NCI-H2107 (cell line): ENCODE results near the gene CDH5.

Experiments used
- DNase-seq: peaks from one replicate; lab custom pipeline; 2025; lab: John Stamatoyannopoulos, UW

CDH5 gene

DNA sequence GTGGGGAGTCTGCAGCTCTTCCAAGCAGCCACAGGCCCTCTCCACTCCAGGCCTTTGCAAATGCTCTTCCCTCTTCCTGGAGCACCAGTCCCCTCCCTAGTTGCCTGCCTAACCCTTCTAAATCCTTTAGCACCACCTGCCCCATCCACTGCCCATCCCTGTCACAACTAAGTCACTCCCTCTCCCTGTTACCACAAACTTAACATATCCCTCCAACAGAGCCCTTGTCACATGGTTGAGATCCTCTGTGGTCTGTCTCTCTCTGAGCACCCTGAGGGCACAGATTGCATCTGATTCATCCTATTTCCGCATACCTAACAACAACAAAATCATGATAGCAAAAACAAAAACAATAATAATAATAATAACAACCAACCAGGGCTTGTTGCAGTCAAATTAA, 49.6 kb downstream of the CDH5 start:
- no peak for DNase-seq

GRCh38 chr16:66416939-66417700, 50.6 kb downstream of the CDH5 start:
- no peak for DNase-seq

DNA sequence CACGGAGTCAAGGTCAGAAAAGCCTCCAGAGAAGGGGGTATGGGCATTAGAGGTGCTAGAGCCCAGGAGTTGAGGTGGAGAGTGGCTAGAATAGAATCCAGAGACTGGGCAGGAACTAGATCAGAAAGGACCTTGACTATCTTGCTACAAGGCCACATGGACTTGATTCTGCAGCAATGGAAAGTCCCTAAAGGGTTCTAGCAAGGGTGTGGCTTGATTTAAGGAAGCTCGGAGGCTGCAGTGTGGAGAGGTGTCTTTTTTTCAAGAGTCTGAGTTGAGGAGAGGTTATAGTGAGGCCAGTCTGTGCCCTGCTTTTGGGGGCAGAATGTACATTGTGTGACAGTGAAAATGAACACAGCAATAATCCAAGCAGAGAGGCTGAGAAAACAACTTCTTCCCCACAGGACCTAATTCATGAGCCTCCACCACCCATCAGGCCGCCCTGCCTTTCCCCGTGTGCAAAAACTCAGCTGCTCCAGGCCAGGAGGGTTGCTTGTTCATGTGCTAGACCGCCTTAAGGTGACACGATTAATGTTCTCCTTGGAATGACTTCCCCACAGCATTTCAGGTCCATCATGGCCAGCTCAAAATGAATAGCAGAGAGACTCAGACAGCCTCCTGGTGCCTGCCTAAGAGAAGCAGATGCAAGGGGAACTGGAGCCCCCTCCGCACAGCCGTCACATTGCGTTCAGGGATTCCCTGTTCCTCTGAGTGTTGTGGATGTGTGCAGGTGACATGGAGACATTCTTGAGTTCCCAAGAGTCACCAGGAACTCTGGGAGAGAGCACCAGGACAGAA, 51.9 kb downstream of the CDH5 start:
- no peak for DNase-seq

DNA sequence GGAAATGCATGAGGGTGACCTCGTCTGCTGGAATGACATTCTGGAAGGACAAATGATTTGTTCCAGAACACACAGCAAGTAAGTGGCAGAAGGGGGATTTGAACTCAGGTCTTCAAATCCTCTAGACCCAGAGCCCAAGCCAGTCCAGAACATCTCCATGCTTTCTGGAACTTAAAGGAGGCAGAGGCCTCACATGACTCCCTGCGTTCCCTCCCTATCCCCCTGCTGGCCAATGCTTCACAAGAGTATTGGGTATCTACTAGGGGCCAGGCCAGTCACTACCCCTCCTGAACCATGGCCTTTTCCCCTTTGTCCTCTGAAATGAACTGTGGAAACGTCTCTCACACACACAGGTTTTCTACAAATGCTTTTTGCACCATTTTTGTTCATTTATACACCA, 53.0 kb downstream of the CDH5 start:
- no peak for DNase-seq

DNA sequence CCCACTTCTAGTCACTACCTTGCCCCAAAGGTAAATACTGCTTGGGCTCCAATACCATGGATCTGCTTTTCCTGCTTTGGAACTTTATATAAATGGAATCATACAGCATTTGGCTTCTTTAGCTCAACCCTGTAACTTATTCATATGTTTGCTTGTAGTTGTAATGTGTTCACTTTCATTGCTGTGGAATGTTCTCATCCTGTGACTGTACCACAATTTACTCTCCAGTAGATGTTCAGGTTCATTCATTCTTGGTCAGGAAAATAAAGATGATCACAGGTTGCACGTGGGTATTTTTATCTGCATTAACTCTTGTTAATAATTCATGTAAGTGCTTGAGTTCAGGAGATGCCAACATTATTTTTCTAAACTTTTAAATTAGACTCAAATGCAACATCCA, 53.9 kb downstream of the CDH5 start:
- no peak for DNase-seq

DNA sequence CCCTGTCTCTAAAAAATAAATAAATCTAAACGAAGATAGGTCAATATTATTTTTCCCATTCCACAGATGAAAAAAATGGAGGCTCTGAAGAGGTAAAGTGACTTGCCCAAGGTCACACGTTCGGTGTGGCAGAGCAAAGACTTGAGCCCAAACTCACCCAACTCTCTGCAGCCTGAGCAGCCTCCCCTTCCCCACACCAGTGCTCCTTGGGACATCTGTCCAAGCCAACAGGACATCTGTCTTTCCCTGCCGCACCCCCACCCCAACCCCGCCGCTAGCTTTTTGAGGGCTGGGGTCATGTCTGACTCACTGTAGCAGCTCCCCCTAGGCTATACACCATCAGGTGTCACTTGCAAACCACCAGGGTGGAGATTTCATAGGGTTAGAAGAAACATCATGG, 55.4 kb downstream of the CDH5 start:
- no peak for DNase-seq

GRCh38 chr16:66422366-66422765, 55.9 kb downstream of the CDH5 start:
- DNase-seq, result no peak

- DNase-seq, result no peak
Measured at GRCh38 chr16:66423177-66423576, 56.7 kb downstream of the CDH5 start.

DNA sequence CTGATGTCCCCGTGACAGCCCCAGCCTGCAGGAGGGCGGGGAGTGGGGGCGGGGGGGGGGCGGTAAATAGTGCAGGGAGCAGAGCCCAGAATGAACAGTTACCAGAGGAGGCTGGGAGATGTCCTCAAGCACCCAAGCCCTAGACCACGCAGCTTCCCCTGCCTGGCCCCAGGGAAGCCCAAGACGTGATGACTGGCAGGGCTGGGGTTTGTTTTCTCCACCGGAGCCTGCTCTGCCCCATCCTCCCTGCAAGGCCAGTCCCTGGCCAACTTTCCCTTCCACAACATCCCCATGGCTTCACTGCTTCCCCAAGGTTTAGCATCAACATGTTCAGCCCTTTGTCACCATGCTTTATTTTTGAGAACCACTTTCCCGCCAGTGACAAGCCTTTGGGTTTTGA, 59.2 kb downstream of the CDH5 start:
- DNase-seq, result no peak

DNA sequence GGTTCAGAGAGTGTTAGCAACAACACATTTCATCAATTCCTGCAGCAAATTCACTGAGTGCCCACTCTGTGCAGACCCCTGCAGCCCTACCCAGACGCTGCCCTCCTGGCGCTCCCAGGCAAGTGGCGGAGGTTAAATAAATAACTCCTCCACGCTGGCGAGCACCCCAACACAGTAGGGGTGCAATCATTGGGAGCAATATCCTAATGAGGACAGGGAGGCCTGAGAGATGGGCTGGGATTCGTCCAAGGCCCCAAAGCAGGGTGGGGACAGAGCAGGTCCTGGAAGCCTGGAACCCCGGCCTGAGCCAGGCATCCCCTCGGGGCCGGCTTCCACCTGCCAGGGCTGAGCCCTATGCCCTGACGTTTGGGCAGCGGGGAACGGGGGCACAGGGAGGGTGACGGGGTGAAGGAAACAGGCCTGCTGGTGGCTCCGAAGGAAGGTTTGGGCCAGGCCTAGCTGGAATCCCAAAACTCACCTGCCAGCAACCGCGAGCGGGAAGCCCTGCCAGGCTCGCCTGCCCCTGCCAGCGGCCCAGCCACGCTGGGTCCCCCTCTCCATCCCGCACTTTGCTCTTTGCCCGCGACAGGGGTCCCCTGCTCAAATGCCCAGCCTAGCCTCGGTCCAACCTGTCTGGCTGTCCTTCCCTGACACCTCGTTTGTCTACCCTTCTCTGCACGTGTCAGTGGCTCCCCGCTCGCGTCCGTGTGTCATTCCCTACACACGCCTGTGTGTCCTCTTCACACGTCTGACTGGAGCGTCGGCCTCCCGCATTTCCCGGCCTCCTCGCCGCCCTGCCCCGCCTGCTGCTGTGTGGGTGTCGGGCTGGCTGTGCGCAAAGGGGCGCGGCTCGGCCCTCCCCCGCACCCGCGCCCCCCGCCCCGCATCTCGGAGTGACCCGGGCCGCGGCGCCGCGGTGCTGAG, 59.9 kb downstream of the CDH5 start:
- no peak for DNase-seq

DNA sequence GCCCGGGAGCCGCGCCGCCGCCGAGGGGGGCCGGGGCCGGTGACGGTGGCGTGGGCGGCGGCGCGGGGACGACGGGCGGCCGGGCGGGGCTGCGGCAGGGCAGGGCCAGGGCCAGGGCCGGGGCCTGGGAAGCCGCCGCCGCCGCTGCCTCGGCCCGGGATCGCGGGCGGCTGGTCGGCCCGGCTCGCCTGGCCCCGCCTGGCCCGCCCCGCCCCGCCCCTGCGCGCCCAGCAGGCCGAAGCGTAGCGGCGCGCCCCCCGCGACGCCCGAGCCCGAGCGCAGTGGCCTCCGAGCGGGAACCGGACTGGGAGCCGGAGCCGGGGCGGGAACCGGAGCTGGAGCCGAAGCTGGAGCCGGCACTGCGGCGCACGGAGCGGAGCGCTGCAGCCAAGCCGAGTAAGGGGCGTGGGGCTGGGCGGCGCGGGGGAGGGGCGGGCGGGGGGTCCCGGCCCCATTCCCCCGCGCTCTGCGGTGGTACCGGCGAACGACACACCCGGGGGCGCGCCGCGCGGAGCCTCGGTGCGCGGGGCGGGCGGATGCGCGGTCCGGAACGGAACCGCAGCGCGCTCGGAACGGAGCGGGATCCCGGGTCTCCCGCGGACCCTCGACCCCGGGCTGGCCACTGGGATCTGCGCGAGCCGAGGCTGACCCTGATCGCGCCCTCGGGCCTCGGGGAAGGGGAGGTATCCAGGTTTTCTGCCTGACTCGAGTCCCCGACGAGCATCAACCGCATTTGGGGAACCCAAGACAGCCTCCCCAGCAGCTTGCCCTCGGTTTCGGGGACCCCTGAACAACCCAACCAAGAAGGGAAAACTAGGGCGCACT, 60.8 kb downstream of the CDH5 start, which contains the start of gene BEAN1:
BEAN1 (plus strand) TSS at position 260 of the 825 bp plus-strand sequence. CDS start 10,382 bp downstream, outside the sequence.
- no peak for DNase-seq

GRCh38 chr16:66427871-66428681, 61.6 kb downstream of the CDH5 start:
- DNase-seq, result no peak

DNA sequence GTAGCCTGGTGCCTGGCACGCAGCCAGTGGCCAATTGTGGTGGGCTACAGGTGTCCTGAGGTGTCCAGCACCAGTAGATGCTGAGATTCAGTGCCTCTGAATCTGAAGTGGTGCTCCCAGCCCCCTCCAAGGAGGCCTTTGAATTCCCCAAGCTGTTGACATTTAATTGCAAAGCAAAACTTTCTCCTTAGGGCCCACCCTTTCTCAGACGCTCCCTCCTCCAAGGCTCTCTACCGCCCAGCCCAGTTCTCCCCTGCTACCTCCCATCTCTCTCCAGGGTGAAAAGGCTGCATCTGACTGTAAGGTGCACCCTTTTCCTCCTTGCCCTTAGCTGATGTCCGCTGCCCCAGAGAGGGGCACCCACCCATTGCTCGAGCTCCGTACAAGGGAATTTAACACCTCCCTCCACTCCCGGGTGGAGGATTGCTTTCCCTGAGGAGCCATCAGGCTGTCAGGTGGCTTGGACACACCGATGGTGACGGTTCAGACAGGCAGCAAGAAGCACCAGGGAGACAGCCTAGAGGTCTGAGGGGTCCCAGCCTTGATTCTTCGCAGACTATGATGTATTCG, 62.3 kb downstream of the CDH5 start:
- DNase-seq, result no peak

DNA sequence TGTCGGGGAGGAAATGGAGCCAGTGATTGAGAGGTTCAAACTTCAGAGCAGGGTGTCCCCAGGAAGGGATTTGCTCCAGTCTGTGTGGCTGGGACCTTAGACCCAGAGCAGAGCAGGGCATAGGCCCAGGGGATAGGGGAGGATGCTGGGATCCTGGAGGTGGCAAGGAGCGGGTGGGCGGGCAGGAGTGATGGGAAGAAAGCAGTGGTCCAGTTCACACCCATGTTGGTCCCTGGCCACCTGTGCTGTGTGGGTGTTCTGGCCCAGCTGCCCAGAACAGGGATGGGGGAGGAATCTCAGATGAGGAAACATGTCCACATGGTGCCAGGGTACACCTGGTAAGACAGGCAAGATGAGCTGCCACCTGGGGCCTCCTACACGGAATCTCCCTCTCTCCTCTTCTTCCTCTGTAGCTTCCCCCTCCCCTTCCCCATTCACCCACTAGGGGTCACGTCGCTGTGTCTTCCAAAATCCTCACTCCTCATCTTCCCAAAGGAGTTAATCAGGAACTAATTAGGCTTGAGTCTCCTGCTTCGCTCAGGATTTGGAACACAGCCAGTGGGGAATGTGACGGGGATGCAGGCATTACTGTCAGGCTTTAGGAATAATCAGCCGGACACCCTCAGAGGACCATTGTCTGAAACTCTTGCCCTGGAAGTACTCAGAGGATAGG, 62.9 kb downstream of the CDH5 start:
- no peak for DNase-seq

- no peak for DNase-seq
Measured at GRCh38 chr16:66430214-66430613, 63.7 kb downstream of the CDH5 start.

DNA sequence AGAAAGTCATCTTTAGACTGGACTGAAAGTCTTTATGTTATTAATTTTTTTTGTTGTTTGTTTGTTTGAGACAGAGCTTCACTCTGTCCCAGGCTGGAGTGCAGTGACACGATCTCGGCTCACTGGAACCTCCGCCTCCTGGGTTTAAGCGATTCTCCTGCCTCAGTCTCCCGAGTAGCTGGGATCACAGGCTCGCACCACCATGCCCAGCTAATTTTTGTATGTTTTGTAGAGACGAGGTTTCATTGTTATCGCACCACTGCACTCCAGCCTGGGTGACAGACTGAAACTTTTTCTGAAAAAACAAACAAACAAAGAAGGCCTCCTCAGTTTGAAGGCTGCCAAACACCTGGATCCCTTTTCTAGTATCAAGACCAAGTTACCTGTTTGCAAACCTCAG, 65.3 kb downstream of the CDH5 start:
- DNase-seq, result no peak

- no peak for DNase-seq
Measured at GRCh38 chr16:66432429-66432828, 65.9 kb downstream of the CDH5 start.

DNA sequence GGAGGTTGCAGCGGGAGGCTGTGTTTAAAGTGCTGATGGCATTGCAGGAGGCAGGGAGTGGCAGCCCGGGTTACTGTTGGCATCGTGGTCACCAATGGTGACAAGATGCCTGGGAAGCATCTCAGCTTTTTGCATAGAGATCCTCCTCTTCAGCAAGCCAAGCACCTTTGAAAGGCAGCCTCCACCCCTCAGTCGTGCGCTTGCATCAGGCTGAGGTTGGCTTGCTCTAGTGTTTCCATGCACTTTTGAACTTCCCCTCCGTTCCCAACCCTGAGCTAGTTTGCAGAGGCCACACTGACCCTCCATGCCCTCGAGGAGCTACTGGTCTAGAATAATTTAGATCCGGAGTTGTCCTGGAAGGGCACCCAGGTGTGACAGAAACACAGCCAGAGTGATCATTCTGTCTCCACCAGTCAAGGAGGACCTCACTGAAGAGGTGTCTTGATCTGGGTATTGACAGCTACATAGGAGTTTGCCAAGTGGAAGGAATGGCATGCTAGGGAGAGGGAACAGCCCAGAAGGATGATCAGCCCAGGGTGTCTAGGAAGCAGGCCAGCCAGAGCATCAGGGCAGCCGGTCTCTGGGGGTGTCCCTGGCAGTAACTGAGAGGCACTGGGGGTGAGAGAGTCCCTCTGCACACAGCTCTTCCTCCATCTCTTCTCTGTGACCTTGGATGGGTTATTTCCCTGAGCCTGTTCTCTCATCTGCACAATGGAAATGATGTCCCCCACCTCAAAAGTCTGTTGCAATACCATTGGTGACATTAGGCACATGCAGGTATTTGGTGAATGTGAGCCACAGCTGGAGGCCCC, 68.3 kb downstream of the CDH5 start:
- DNase-seq, result no peak

GRCh38 chr16:66435896-66436295, 69.4 kb downstream of the CDH5 start:
- no peak for DNase-seq
